ENCODE data around the gene HBE1. TPM values are rescaled to one million over a fixed set of nuclear protein-coding genes. Genes with fewer than 3 reads are reported as not detected.

Gene HBE1
- total RNA-seq, 2 experiments from 2014 or later = not detected

DNA sequence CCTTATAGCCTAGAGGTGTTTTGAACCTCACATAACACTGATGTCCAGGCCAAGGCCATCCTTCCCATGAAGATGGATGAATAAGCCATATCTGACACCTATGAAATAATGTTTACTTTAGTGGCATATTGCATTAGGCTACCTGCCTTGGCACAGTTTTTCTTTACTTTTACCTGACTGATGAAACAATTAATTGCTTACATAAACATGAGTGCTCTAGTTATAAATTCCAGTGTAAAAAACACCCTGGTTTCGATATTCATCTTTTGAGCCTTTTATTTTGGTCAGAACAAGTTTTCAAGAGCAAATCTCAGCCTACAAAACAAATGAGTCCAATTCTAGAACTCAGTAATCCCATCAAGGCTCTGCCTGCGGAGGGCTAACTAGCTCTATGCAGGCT lies 7.0 kb upstream of the HBE1 start:
- DNase-seq (no peak), ATAC-seq (no peak)
- Mint-ChIP-seq H3K27ac (no peak overlapping the region), H3K4me3 (no peak overlapping the region), H3K9me3 (no peaks in the 10 kb centered on the region), H3K27me3 (peaks cover 7% of the 10 kb centered on the region), H3K36me3 (ENCODE audit: low read depth) (no peaks in the 10 kb centered on the region), H3K4me1 (ENCODE audit: low read depth) (no peaks in the 10 kb centered on the region)
- POLR2A ChIA-PET = no interaction called here
- TF ChIP-seq, protein P1, sequence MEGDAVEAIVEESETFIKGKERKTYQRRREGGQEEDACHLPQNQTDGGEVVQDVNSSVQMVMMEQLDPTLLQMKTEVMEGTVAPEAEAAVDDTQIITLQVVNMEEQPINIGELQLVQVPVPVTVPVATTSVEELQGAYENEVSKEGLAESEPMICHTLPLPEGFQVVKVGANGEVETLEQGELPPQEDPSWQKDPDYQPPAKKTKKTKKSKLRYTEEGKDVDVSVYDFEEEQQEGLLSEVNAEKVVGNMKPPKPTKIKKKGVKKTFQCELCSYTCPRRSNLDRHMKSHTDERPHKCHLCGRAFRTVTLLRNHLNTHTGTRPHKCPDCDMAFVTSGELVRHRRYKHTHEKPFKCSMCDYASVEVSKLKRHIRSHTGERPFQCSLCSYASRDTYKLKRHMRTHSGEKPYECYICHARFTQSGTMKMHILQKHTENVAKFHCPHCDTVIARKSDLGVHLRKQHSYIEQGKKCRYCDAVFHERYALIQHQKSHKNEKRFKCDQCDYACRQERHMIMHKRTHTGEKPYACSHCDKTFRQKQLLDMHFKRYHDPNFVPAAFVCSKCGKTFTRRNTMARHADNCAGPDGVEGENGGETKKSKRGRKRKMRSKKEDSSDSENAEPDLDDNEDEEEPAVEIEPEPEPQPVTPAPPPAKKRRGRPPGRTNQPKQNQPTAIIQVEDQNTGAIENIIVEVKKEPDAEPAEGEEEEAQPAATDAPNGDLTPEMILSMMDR (IDR thresholded peaks at IDR 0.05) = no peak
- CTCF ChIA-PET = no interaction called here
- intact Hi-C loops (cut with micrococcal nuclease) = no loop called here

DNA sequence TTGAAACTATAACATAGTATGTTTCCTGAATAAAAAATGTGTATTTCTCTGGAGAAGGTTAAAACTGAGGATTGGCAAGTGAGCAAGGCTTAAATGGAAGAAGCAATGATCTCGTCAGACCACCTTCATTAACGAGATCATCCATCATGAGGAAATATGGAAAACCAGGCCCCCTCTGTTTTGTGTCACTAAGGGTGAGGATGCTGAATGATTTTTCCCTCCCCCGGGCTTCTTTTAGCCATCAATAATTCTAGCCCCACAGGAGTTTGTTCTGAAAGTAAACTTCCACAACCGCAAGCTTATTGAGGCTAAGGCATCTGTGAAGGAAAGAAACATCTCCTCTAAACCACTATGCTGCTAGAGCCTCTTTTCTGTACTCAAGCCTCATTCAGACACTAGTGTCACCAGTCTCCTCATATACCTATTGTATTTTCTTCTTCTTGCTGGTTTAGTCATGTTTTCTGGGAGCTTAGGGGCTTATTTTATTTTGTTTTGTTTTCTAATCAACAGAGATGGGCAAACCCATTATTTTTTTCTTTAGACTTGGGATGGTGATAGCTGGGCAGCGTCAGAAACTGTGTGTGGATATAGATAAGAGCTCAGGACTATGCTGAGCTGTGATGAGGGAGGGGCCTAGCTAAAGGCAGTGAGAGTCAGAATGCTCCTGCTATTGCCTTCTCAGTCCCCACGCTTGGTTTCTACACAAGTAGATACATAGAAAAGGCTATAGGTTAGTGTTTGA lies 5.8 kb upstream of the HBE1 start:
- H3K9me3 Mint-ChIP-seq = no peaks in the 10 kb centered on the region
- intact Hi-C loops (cut with micrococcal nuclease) = no loop called here
- H3K27me3 Mint-ChIP-seq = peaks cover 7% of the 10 kb centered on the region
- no peaks in the 10 kb centered on the region for H3K4me1 Mint-ChIP-seq (ENCODE audit: low read depth)
- no peak overlapping the region for H3K27ac Mint-ChIP-seq
- no peak for DNase-seq
- TF ChIP-seq, protein P1 (IDR thresholded peaks at IDR 0.05) = no peak
- ChIA-PET CTCF (no interaction called here), POLR2A (no interaction called here)
- no peaks in the 10 kb centered on the region for H3K36me3 Mint-ChIP-seq (ENCODE audit: low read depth)
- H3K4me3 Mint-ChIP-seq = no peak overlapping the region
- no peak for ATAC-seq

- POLR2A ChIA-PET = no interaction called here
- H3K27ac Mint-ChIP-seq = no peak overlapping the region
- TF ChIP-seq, protein P1 (IDR thresholded peaks at IDR 0.05) = no peak
- no peak for DNase-seq
- H3K27me3 Mint-ChIP-seq = peaks cover 4% of the 10 kb centered on the region
- no peaks in the 10 kb centered on the region for H3K4me1 Mint-ChIP-seq (ENCODE audit: low read depth)
- H3K36me3 Mint-ChIP-seq (ENCODE audit: low read depth) = no peaks in the 10 kb centered on the region
- H3K9me3 Mint-ChIP-seq = no peaks in the 10 kb centered on the region
- ATAC-seq = no peak
- H3K4me3 Mint-ChIP-seq = no peak overlapping the region
- intact Hi-C loops (cut with micrococcal nuclease) = no loop called here
- CTCF ChIA-PET = no interaction called here
These were observed 4.7 kb upstream of the HBE1 start for GRCh38 chr11:5274395-5274794.

GRCh38 chr11:5272395-5273017 lies 2.8 kb upstream of the HBE1 start:
- H3K4me1 Mint-ChIP-seq (ENCODE audit: low read depth) = no peaks in the 10 kb centered on the region
- ChIA-PET CTCF (no interaction called here), POLR2A (no interaction called here)
- no peak for ATAC-seq
- H3K36me3 Mint-ChIP-seq (ENCODE audit: low read depth) = no peaks in the 10 kb centered on the region
- no peak overlapping the region for H3K27ac Mint-ChIP-seq
- intact Hi-C loops (cut with micrococcal nuclease) = no loop called here
- H3K9me3 Mint-ChIP-seq = no peaks in the 10 kb centered on the region
- H3K4me3 Mint-ChIP-seq = no peak overlapping the region
- peaks cover 4% of the 10 kb centered on the region for H3K27me3 Mint-ChIP-seq
- no peak for DNase-seq
- TF ChIP-seq, protein P1 (IDR thresholded peaks at IDR 0.05) = no peak

DNA sequence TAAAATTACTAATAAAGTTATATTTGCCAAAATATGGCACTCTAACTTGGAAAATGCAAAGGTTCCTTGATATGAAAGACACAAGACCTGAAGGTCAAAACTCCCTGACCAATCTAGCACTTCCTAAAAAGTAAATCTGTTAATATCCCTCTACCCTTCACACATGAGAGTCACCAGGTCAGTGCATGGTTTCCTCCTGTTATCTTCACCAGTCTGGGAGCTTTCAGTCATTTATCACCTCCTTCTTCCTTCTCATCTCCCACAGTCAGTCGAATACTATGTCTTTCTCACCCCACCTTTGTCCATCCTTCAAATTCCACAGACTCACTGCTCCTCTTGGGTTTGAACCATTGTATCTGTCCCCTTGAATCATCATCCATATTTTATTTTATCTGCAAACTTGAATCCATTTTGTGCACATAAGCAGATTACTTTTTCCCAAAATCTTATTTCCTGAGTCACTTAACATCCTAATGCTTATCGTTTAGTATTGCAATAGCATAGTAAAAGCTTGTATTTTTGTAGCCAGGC lies 2.6 kb downstream of the HBE1 start:
- Mint-ChIP-seq H3K4me1 (ENCODE audit: low read depth) (no peaks in the 10 kb centered on the region), H3K27me3 (peaks cover 3% of the 10 kb centered on the region), H3K9me3 (peaks cover 2% of the 10 kb centered on the region), H3K36me3 (ENCODE audit: low read depth) (no peaks in the 10 kb centered on the region), H3K27ac (no peak overlapping the region), H3K4me3 (no peak overlapping the region)
- POLR2A ChIA-PET = no interaction called here
- ATAC-seq (no peak), DNase-seq (no peak)
- TF ChIP-seq, protein P1 (IDR thresholded peaks at IDR 0.05) = no peak
- intact Hi-C loops (cut with micrococcal nuclease) = no loop called here
- CTCF ChIA-PET = no interaction called here

Measured in activated CD8-positive, alpha-beta T cell treated with anti-CD3 and anti-CD28 coated beads for 36 hours (primary cell).